ENCODE results near the gene ENDOV.

The ENDOV gene

DNA sequence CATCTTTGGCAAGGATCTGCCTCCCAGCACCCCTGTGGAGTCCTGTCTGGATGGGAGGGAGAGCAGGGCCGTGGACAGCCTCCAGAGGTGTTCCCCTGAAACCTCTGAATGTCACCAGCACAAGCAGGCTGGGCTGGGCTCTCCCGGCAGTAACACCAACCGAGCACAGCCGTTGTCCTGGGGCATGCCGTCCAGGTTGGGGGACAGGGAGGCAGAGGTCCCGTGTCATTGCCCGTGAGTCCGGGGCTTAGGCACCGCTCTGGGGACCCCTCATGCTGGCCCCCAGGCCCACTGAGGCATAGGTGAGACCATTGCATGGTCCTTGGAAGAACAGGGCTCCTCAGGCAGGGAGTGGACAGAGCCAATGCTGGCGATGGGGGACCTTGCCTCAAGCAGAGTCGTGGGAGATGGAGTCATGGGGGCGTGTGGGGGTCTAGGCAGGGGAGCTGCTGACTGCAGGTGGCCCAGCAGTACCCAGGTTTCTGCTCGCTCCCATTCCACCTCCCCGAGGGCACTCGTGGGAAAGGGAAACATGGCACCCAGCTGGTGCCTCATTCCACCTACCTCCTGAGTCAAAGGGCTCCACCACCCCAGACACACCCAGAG, 17.5 kb downstream of the ENDOV start:
- Histone ChIP-seq H4K91ac (ENCODE audit: low read depth, low read length) (no peak overlapping the region), H3K9me3 (ENCODE audit: insufficient read depth, low read depth, low read length) (no peaks in the 10 kb centered on the region), H2AK5ac (ENCODE audit: low read length) (no peak overlapping the region), H3K14ac (ENCODE audit: low read length) (no peak overlapping the region), H2AFZ (ENCODE audit: insufficient read depth, low read length, poor library complexity) (no peak overlapping the region), H3K9ac (ENCODE audit: low read length) (no peak overlapping the region), H3K23ac (ENCODE audit: low read length) (no peak overlapping the region), H3K4ac (ENCODE audit: low read depth, low read length) (no peak overlapping the region), H2BK12ac (ENCODE audit: low read length) (no peak overlapping the region), H3K36me3 (ENCODE audit: control insufficient read depth in 1 of 2, insufficient read depth in 2 of 2, low read length in 2 of 2) (peaks cover 0 to 4% of the 10 kb centered on the region in 2 experiments), H4K12ac (ENCODE audit: low read depth, low read length) (no peak overlapping the region), H3K4me3 (ENCODE audit: low read depth, low read length) (no peak overlapping the region), H3K27me3 (ENCODE audit: insufficient read depth, low read length) (no peaks in the 10 kb centered on the region), H2BK5ac (ENCODE audit: low read depth, low read length, poor library complexity) (no peak overlapping the region), H3K4me2 (ENCODE audit: low read length) (no peak overlapping the region), H4K8ac (ENCODE audit: low read depth, low read length) (no peak overlapping the region), H3K79me2 (ENCODE audit: control insufficient read depth, insufficient read depth, low read length, poor library complexity) (no peaks in the 10 kb centered on the region), H3K79me1 (ENCODE audit: low read length) (no peaks in the 10 kb centered on the region), H3K4me1 (ENCODE audit: control insufficient read depth in 1 of 2, insufficient read depth in 2 of 2, low read length in 2 of 2) (no peaks in the 10 kb centered on the region), H3K18ac (ENCODE audit: low read length) (no peak overlapping the region), H2BK120ac (ENCODE audit: insufficient read depth, low read length, poor library complexity) (no peak overlapping the region), H3K27ac (ENCODE audit: low read depth, low read length) (no peak overlapping the region)
- no CpG with 5 or more reads among the region's 15 CpGs for WGBS (ENCODE audit: extremely low coverage, insufficient coverage, insufficient read length)
- DNase-seq, result no peak

DNA sequence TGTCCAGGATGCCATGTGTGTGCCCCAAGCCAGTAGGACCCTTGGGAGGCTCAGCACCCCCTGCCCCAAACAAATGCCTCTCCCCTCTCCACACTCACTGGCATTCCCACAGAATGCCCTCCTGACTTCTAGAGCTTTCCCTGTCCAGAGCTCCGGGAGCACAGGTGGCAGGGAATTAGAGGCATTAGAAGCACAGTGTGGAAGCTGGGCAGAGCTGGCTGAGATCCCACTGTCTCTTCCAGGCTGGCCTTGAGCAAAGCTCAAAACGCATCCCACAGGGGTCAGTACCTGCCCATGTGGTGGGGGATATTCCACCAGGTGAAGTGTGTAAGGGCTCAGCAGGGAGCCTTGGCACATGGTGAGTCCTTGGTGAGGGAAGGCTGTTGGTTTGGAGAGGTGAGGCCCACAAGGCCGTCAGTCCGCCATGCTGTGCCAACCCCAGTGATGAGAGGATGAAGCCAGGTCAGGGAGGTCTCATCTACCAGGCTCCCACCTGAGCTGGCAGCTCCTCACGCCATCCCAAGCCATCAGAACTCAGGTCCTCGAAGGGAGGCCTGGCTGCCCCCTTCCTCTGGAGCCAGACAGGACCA, 18.1 kb downstream of the ENDOV start:
- no peaks in the 10 kb centered on the region for H3K9me3 ChIP-seq (ENCODE audit: insufficient read depth, low read depth, low read length)
- H4K8ac ChIP-seq (ENCODE audit: low read depth, low read length), result no peak overlapping the region
- H3K27ac ChIP-seq (ENCODE audit: low read depth, low read length), result no peak overlapping the region
- H2AK5ac ChIP-seq (ENCODE audit: low read length), result no peak overlapping the region
- no peak overlapping the region for H3K23ac ChIP-seq (ENCODE audit: low read length)
- no peak overlapping the region for H4K91ac ChIP-seq (ENCODE audit: low read depth, low read length)
- no peaks in the 10 kb centered on the region for H3K79me1 ChIP-seq (ENCODE audit: low read length)
- no peak overlapping the region for H2BK5ac ChIP-seq (ENCODE audit: low read depth, low read length, poor library complexity)
- no peak overlapping the region for H3K4ac ChIP-seq (ENCODE audit: low read depth, low read length)
- no peaks in the 10 kb centered on the region for H3K79me2 ChIP-seq (ENCODE audit: control insufficient read depth, insufficient read depth, low read length, poor library complexity)
- no peak overlapping the region for H4K12ac ChIP-seq (ENCODE audit: low read depth, low read length)
- H3K9ac ChIP-seq (ENCODE audit: low read length), result no peak overlapping the region
- H2BK12ac ChIP-seq (ENCODE audit: low read length), result no peak overlapping the region
- no peak overlapping the region for H3K4me2 ChIP-seq (ENCODE audit: low read length)
- no peak overlapping the region for H3K4me3 ChIP-seq (ENCODE audit: low read depth, low read length)
- no peak overlapping the region for H3K14ac ChIP-seq (ENCODE audit: low read length)
- no CpG with 5 or more reads among the region's 6 CpGs for WGBS (ENCODE audit: extremely low coverage, insufficient coverage, insufficient read length)
- peaks cover 0 to 4% of the 10 kb centered on the region in 2 experiments for H3K36me3 ChIP-seq (ENCODE audit: control insufficient read depth in 1 of 2, insufficient read depth in 2 of 2, low read length in 2 of 2)
- H3K27me3 ChIP-seq (ENCODE audit: insufficient read depth, low read length), result no peaks in the 10 kb centered on the region
- H3K4me1 ChIP-seq (ENCODE audit: control insufficient read depth in 1 of 2, insufficient read depth in 2 of 2, low read length in 2 of 2), result no peaks in the 10 kb centered on the region
- DNase-seq, result no peak
- H3K18ac ChIP-seq (ENCODE audit: low read length), result no peak overlapping the region
- H2BK120ac ChIP-seq (ENCODE audit: insufficient read depth, low read length, poor library complexity), result no peak overlapping the region
- no peak overlapping the region for H2AFZ ChIP-seq (ENCODE audit: insufficient read depth, low read length, poor library complexity)

DNA sequence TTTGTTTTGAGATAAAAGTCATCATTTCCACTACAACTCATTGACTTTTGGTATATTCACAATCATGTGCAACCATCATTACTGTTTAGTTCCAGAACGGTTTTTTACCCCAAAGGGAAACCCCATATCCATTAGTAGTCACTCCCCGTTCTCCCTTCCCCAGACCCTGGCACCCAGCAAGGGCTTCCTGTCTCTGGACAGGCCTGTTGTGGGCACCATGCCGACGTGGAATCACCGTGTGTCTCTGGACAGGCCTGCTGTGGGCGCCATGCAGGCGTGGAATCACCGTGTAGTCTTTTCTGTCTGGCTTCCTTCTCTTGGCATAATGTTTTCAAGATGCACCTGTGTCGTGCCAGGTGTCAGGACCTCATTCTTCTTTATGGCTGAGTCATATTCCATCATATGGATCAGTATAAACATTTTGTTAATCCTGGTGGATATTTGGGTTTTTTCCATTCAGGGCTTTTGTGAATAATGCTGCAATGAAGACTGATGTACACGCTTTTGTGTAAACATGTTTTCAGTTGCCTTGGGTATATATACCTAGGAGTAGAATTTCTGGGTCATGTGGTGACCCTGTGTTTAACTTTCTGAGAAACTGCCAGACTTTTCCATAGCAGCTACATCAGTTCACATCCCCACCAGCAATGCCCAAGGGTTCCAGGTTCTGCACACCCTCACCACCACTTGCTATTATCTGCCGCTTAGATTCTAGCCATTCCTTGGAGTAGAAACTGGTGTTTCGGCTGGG, 19.1 kb downstream of the ENDOV start:
- Histone ChIP-seq H3K27me3 (ENCODE audit: insufficient read depth, low read length) (no peaks in the 10 kb centered on the region), H4K91ac (ENCODE audit: low read depth, low read length) (no peak overlapping the region), H3K9ac (ENCODE audit: low read length) (no peak overlapping the region), H3K4ac (ENCODE audit: low read depth, low read length) (no peak overlapping the region), H3K4me3 (ENCODE audit: low read depth, low read length) (no peak overlapping the region), H2AFZ (ENCODE audit: insufficient read depth, low read length, poor library complexity) (no peak overlapping the region), H2BK5ac (ENCODE audit: low read depth, low read length, poor library complexity) (no peak overlapping the region), H2AK5ac (ENCODE audit: low read length) (no peak overlapping the region), H3K9me3 (ENCODE audit: insufficient read depth, low read depth, low read length) (no peaks in the 10 kb centered on the region), H3K23ac (ENCODE audit: low read length) (no peak overlapping the region), H3K79me1 (ENCODE audit: low read length) (no peaks in the 10 kb centered on the region), H2BK12ac (ENCODE audit: low read length) (no peak overlapping the region), H3K27ac (ENCODE audit: low read depth, low read length) (no peak overlapping the region), H3K4me2 (ENCODE audit: low read length) (no peak overlapping the region), H3K14ac (ENCODE audit: low read length) (no peak overlapping the region), H2BK120ac (ENCODE audit: insufficient read depth, low read length, poor library complexity) (no peak overlapping the region), H3K36me3 (ENCODE audit: control insufficient read depth in 1 of 2, insufficient read depth in 2 of 2, low read length in 2 of 2) (no peaks in the 10 kb centered on the region), H4K8ac (ENCODE audit: low read depth, low read length) (no peak overlapping the region), H3K4me1 (ENCODE audit: control insufficient read depth in 1 of 2, insufficient read depth in 2 of 2, low read length in 2 of 2) (no peaks in the 10 kb centered on the region), H4K12ac (ENCODE audit: low read depth, low read length) (no peak overlapping the region), H3K79me2 (ENCODE audit: control insufficient read depth, insufficient read depth, low read length, poor library complexity) (no peaks in the 10 kb centered on the region), H3K18ac (ENCODE audit: low read length) (no peak overlapping the region)
- no peak for DNase-seq
- no CpG with 5 or more reads among the region's 12 CpGs for WGBS (ENCODE audit: extremely low coverage, insufficient coverage, insufficient read length)

DNA sequence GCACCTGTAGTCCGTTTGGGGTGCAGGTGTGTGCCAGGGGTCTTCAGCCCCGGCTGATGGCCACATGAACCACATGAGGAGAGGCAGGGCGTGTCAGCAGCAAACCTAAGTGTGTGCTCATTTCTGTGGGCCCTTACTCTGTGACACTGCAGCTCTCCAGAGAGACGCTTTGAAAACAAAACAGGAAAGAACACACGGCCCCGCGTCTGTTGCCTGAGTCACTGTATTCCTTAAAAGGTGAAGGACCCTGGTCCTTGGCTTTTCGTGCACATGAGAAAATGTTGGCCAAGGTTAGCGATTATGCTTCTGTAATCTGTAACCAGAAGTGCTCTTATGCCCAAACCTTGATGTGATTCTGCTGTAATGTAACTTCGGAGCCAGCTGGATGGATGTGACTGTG, 22.6 kb downstream of the ENDOV start:
- H3K4me2 ChIP-seq (ENCODE audit: low read length), result no peak overlapping the region
- DNase-seq, result no peak
- no peak overlapping the region for H3K9ac ChIP-seq (ENCODE audit: low read length)
- no peak overlapping the region for H4K8ac ChIP-seq (ENCODE audit: low read depth, low read length)
- H2AFZ ChIP-seq (ENCODE audit: insufficient read depth, low read length, poor library complexity), result no peak overlapping the region
- no peak overlapping the region for H3K4me3 ChIP-seq (ENCODE audit: low read depth, low read length)
- H2BK12ac ChIP-seq (ENCODE audit: low read length), result no peak overlapping the region
- no peaks in the 10 kb centered on the region for H3K9me3 ChIP-seq (ENCODE audit: insufficient read depth, low read depth, low read length)
- no peak overlapping the region for H2BK5ac ChIP-seq (ENCODE audit: low read depth, low read length, poor library complexity)
- no peaks in the 10 kb centered on the region for H3K4me1 ChIP-seq (ENCODE audit: control insufficient read depth in 1 of 2, insufficient read depth in 2 of 2, low read length in 2 of 2)
- H2BK120ac ChIP-seq (ENCODE audit: insufficient read depth, low read length, poor library complexity), result no peak overlapping the region
- no peak overlapping the region for H4K12ac ChIP-seq (ENCODE audit: low read depth, low read length)
- no peak overlapping the region for H3K23ac ChIP-seq (ENCODE audit: low read length)
- no peak overlapping the region for H3K27ac ChIP-seq (ENCODE audit: low read depth, low read length)
- H3K18ac ChIP-seq (ENCODE audit: low read length), result no peak overlapping the region
- no peaks in the 10 kb centered on the region for H3K36me3 ChIP-seq (ENCODE audit: control insufficient read depth in 1 of 2, insufficient read depth in 2 of 2, low read length in 2 of 2)
- H4K91ac ChIP-seq (ENCODE audit: low read depth, low read length), result no peak overlapping the region
- H2AK5ac ChIP-seq (ENCODE audit: low read length), result no peak overlapping the region
- no peaks in the 10 kb centered on the region for H3K79me1 ChIP-seq (ENCODE audit: low read length)
- no peak overlapping the region for H3K14ac ChIP-seq (ENCODE audit: low read length)
- no peaks in the 10 kb centered on the region for H3K27me3 ChIP-seq (ENCODE audit: insufficient read depth, low read length)
- WGBS (ENCODE audit: extremely low coverage, insufficient coverage, insufficient read length), result no CpG with 5 or more reads among the region's 10 CpGs
- H3K4ac ChIP-seq (ENCODE audit: low read depth, low read length), result no peak overlapping the region
- no peaks in the 10 kb centered on the region for H3K79me2 ChIP-seq (ENCODE audit: control insufficient read depth, insufficient read depth, low read length, poor library complexity)

Measured in trophoblast cell (in vitro differentiated cells and primary cell).